Kidney (tissue), 14 donors: ENCODE data around the gene NDUFB7. TPM values are rescaled to one million over a fixed set of nuclear protein-coding genes. Genes with fewer than 3 reads are reported as not detected.
"Not testable (repeated sequence)": the region's sequence is repeated elsewhere in the genome, so short reads cannot be mapped to it uniquely, and the experiment has no call there.

Experiments used
- DNase-seq, 5 donors: peaks; one replicate each; pipeline ENCODE4 v3.0.0-alpha.2; 2013 to 2020
- FAIRE-seq: peaks from 2 replicates; lab custom pipeline; 2012; peaks lifted over from hg19 to GRCh38; lab: Jason Lieb, UNC
- H3K27ac ChIP-seq, 2 donors: one replicate each; pipeline ENCODE4 v1.7.0; 2013; ENCODE audit warnings: low read depth in 2 of 2, low read length in 2 of 2, inconsistent platforms in 1 of 2
- H3K27me3 ChIP-seq: one replicate; pipeline ENCODE4 v1.7.1; 2013; ENCODE audit warnings: low read length, inconsistent platforms; ENCODE audit not compliant: control insufficient read depth, insufficient read depth
- H3K36me3 ChIP-seq, 3 donors: one replicate each; pipeline versions ENCODE4 v1.7.0 to v1.7.1; 2013; ENCODE audit warnings: low read length in 3 of 3, control low read depth in 1 of 3, inconsistent platforms in 1 of 3; ENCODE audit not compliant: insufficient read depth in 3 of 3, control insufficient read depth in 2 of 3
- H3K4me1 ChIP-seq, 3 donors: one replicate each; pipeline versions ENCODE4 v1.7.0 to v1.7.1; 2013; ENCODE audit warnings: low read length in 3 of 3, inconsistent platforms in 1 of 3, low read depth in 1 of 3; ENCODE audit not compliant: control insufficient read depth in 2 of 3, insufficient read depth in 2 of 3
- H3K4me3 ChIP-seq, 3 donors: one replicate each; pipeline versions ENCODE4 v1.7.0 to v1.8.1; 2013; ENCODE audit warnings: low read length in 3 of 3, control low read depth in 1 of 3, inconsistent platforms in 1 of 3
- H3K9ac ChIP-seq, 3 donors: one replicate each; pipeline versions ENCODE4 v1.7.0 to v1.7.1; 2013; ENCODE audit warnings: low read length in 3 of 3, control low read depth in 1 of 3, inconsistent platforms in 1 of 3
- H3K9me3 ChIP-seq, 3 donors: one replicate each; pipeline versions ENCODE4 v1.7.0 to v1.7.1; 2013; ENCODE audit warnings: low read length in 3 of 3, control low read depth in 1 of 3, inconsistent platforms in 1 of 3; ENCODE audit not compliant: control insufficient read depth in 2 of 3, insufficient read depth in 1 of 3
- intact Hi-C: fragments of 100-400 bp; cut with DNase I; formaldehyde crosslinking; loops from one replicate; pipeline ENCODE4 v1.11.1; 2022
- polyA plus RNA-seq: library from polyadenylated mRNA; stranded (reverse); fragments of 350-450 nt; fragmentation: Illumina TruSeq; extraction: RNeasy Lipid Tissue Mini Kit (QIAGEN cat#74804); gene quantifications from one replicate; pipeline ENCODE4 v1.2.3, GENCODE V29; 2014; ENCODE audit warnings: low read depth, low replicate concordance; ENCODE audit not compliant: insufficient read depth
- total RNA-seq: library from RNA; stranded (reverse); fragmentation: NEBNext Ultra II Directional; extraction: Animal tissue kit (Norgen Biotek cat#: 25700); gene quantifications from one replicate; pipeline ENCODE4 v1.2.1, GENCODE V29; 2021
- TF ChIP-seq, protein P1 (sequence below): IDR thresholded peaks from 3 replicates; pipeline ENCODE4 v1.5.1; 2012; ENCODE audit warnings: mild to moderate bottlenecking, moderate library complexity, borderline replicate concordance; ENCODE audit not compliant: insufficient read depth; ENCODE audit errors: extremely low read depth
- donor health status: control.
- donor health status: control.
- donor health status: control.
- donor health status: control.
- donor health status: control.
- donor health status: DM: yes; HTN: yes; CAD: no.
- donor health status: Normal renal cell carcinoma (clear cell type).

The NDUFB7 gene
- total and polyA plus RNA-seq, 2 donors from 2014 or later, result 146 to 894 TPM

DNA sequence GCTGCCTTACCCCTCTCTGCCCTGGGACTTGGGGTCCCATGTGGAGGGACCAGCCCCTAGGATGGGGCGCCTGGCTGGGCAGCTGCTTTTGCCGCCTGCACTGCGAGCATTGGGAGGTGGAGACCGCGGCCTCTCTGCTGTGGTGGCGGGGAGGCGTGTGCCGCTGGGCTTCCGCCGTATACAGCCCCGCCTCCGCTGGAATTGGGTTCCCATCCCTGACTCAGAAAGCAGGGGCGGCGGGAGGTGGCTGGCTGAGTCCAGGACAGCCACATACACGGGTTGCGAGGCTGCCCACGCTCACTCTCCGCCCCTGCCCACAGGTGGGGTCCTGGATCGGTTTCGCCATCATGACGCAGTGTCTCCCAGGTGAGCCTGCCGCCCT is 6.6 kb downstream of the NDUFB7 start:
- Histone ChIP-seq H3K36me3 (no peaks in the 10 kb centered on the region), H3K27me3 (no peaks in the 10 kb centered on the region), H3K9me3 (no peaks in the 10 kb centered on the region), H3K9ac (no peak overlapping the region), H3K4me1 (peaks cover 0 to 18% (median 4%) of the 10 kb centered on the region in 3 donors), H3K4me3 (no peak overlapping the region), H3K27ac (no peak overlapping the region)
- DNase-seq (no peak), FAIRE-seq (no peak)
- TF ChIP-seq, protein P1, sequence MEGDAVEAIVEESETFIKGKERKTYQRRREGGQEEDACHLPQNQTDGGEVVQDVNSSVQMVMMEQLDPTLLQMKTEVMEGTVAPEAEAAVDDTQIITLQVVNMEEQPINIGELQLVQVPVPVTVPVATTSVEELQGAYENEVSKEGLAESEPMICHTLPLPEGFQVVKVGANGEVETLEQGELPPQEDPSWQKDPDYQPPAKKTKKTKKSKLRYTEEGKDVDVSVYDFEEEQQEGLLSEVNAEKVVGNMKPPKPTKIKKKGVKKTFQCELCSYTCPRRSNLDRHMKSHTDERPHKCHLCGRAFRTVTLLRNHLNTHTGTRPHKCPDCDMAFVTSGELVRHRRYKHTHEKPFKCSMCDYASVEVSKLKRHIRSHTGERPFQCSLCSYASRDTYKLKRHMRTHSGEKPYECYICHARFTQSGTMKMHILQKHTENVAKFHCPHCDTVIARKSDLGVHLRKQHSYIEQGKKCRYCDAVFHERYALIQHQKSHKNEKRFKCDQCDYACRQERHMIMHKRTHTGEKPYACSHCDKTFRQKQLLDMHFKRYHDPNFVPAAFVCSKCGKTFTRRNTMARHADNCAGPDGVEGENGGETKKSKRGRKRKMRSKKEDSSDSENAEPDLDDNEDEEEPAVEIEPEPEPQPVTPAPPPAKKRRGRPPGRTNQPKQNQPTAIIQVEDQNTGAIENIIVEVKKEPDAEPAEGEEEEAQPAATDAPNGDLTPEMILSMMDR, result no peak
- intact Hi-C loops, result no loop called here

DNA sequence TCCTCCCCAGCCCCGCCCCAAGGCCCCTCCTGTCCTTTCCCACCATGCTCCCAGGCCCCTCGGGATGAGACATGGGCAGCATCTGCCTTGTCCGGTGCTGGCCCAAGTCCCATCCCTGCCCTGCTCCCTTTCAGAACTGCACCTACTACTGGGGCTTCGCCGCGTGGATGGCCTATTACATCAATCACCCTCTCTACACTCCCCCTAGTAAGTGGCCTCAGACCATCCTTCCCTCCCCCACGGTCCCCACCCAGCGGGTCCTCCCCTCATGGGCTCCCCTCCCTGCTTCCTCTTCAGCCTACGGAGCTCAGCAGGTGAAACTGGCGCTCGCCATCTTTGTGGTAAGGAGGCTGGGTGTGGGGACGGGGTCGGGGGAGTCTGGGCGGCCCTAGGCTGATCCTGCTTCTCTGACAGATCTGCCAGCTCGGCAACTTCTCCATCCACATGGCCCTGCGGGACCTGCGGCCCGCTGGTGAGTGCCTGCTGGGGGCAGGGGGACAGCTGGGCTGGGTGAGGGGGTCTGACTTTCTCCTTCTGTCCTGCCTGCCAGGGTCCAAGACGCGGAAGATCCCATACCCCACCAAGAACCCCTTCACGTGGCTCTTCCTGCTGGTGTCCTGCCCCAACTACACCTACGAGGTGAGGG is 7.1 kb downstream of the NDUFB7 start:
- H3K4me1 ChIP-seq, result peaks cover 0 to 19% (median 6%) of the 10 kb centered on the region in 3 donors
- H3K9me3 ChIP-seq, H3K27me3 ChIP-seq, H3K9ac ChIP-seq, DNase-seq, FAIRE-seq, H3K27ac ChIP-seq, H3K4me3 ChIP-seq, intact Hi-C loops, H3K36me3 ChIP-seq: not testable (repeated sequence)

DNA sequence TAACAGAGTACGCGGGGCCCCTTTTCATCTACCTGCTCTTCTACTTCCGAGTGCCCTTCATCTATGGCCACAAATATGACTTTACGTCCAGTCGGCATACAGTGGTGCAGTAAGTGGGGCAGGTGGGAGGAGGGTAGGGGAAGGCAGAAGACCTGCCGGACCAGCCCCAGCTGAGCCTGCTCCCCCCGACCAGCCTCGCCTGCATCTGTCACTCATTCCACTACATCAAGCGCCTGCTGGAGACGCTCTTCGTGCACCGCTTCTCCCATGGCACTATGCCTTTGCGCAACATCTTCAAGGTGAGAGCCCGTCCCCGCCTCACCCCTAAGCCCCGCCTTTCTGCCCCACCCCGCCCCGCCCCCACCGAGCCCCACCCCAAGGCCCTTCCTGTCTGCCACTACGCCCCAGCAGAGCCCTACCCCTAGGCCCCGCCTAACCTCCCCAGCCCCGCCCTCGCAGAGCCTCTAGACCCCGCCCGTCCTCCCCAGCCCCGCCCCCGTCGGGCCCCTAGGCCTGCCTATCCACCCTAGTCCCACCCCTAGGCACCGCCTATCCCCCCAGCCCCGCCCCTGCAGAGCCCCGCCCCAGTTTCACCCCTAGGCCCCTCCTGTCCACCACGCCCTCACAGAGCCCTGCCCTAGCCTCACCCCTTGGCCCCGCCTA is 7.7 kb downstream of the NDUFB7 start:
- Histone ChIP-seq H3K27me3 (no peaks in the 10 kb centered on the region), H3K4me3 (no peak overlapping the region), H3K36me3 (no peaks in the 10 kb centered on the region), H3K4me1 (peaks cover 0 to 15% (median 6%) of the 10 kb centered on the region in 3 donors), H3K27ac (no peak overlapping the region), H3K9ac (no peak overlapping the region), H3K9me3 (no peaks in the 10 kb centered on the region)
- intact Hi-C loops, result no loop called here
- FAIRE-seq (no peak), DNase-seq (no peak)
- TF ChIP-seq, protein P1, result no peak

DNA sequence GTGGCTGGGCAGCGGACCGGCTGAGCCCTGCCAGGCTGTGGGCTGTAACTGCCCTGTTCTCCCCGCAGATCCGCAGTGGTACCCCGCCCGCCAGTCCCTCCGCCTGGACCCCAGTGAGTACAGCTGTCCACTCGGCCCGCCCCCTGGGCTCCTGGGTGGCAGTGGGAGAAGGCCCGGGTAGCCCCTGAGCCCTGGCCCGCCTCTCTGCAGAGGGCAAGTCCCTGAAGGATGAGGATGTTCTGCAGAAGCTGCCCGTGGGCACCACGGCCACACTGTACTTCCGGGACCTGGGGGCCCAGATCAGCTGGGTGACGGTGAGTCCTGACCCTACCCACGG is 8.3 kb downstream of the NDUFB7 start:
- no peaks in the 10 kb centered on the region for H3K27me3 ChIP-seq
- H3K9me3 ChIP-seq, result no peaks in the 10 kb centered on the region
- TF ChIP-seq, protein P1, result no peak
- intact Hi-C loops, result no loop called here
- H3K4me3 ChIP-seq, result no peak overlapping the region
- DNase-seq, result no peak
- H3K4me1 ChIP-seq, result peaks cover 0 to 15% (median 6%) of the 10 kb centered on the region in 3 donors
- FAIRE-seq, result no peak
- H3K27ac ChIP-seq, result no peak overlapping the region
- H3K36me3 ChIP-seq, result no peaks in the 10 kb centered on the region
- no peak overlapping the region for H3K9ac ChIP-seq
